GM18526 (cell line): ENCODE data around the gene SLC8B1.

Source experiments
- POLR2A ChIP-seq: IDR thresholded peaks from 3 replicates; pipeline ENCODE4 v1.6.1; 2011; ENCODE audit not compliant: insufficient read length; ENCODE audit errors: extremely low read depth

The SLC8B1 gene

GRCh38 chr12:113257564-113257963 lies 77.3 kb downstream of the SLC8B1 start:
- TF ChIP-seq POLR2A, result no peak

GRCh38 chr12:113254298-113254697 lies 80.6 kb downstream of the SLC8B1 start:
- TF ChIP-seq POLR2A, result no peak

GRCh38 chr12:113253532-113254285 lies 81.2 kb downstream of the SLC8B1 start:
- TF ChIP-seq POLR2A, result no peak

- no peak for TF ChIP-seq POLR2A
Observed at GRCh38 chr12:113252494-113252893, 82.4 kb downstream of the SLC8B1 start.

GRCh38 chr12:113251404-113252070 lies 83.4 kb downstream of the SLC8B1 start:
- no peak for TF ChIP-seq POLR2A

GRCh38 chr12:113250045-113250444 lies 84.9 kb downstream of the SLC8B1 start:
- no peak for TF ChIP-seq POLR2A

- no peak for TF ChIP-seq POLR2A
Observed at GRCh38 chr12:113249546-113249945, 85.4 kb downstream of the SLC8B1 start.

- no peak for TF ChIP-seq POLR2A
Observed at GRCh38 chr12:113248842-113249435, 86.0 kb downstream of the SLC8B1 start.
